Central memory CD4-positive, alpha-beta T cell (primary cell): ENCODE results near the gene CFAP157.

Experiments used
- DNase-seq: peaks from one replicate; pipeline ENCODE4 v3.0.0; 2022

Gene CFAP157

GRCh38 chr9:127716412-127716811 is 9.6 kb downstream of the CFAP157 start:
- DNase-seq, result no peak

GRCh38 chr9:127717766-127718165 is 11.0 kb downstream of the CFAP157 start:
- DNase-seq, result no peak

- peak; percentile 12 for DNase-seq
Measured at GRCh38 chr9:127720031-127720864, 13.5 kb downstream of the CFAP157 start.

GRCh38 chr9:127720865-127721227 is 14.1 kb downstream of the CFAP157 start:
- DNase-seq, result no peak

- DNase-seq, result no peak
Measured at GRCh38 chr9:127721391-127721821, 14.6 kb downstream of the CFAP157 start.

- DNase-seq, result no peak
Measured at GRCh38 chr9:127722055-127722745, 15.4 kb downstream of the CFAP157 start.

GRCh38 chr9:127723013-127723412 is 16.2 kb downstream of the CFAP157 start:
- no peak for DNase-seq

- DNase-seq, result no peak
Measured at GRCh38 chr9:127723444-127723843, 16.7 kb downstream of the CFAP157 start.

- no peak for DNase-seq
Measured at GRCh38 chr9:127724012-127724411, 17.2 kb downstream of the CFAP157 start.

GRCh38 chr9:127726871-127727270 is 20.1 kb downstream of the CFAP157 start:
- DNase-seq, result no peak

- DNase-seq, result no peak
Measured at GRCh38 chr9:127728808-127729207, 22.0 kb downstream of the CFAP157 start.

- DNase-seq, result no peak
Measured at GRCh38 chr9:127729522-127730256, 22.9 kb downstream of the CFAP157 start.

- no peak for DNase-seq
Measured at GRCh38 chr9:127730262-127730661, 23.5 kb downstream of the CFAP157 start.

GRCh38 chr9:127730799-127731410 is 24.1 kb downstream of the CFAP157 start:
- DNase-seq, result no peak

- DNase-seq, result no peak
Measured at GRCh38 chr9:127731938-127732337, 25.1 kb downstream of the CFAP157 start.

- no peak for DNase-seq
Measured at GRCh38 chr9:127732444-127732843, 25.7 kb downstream of the CFAP157 start.

GRCh38 chr9:127733614-127734013 is 26.8 kb downstream of the CFAP157 start:
- DNase-seq, result no peak

GRCh38 chr9:127734247-127734746 is 27.5 kb downstream of the CFAP157 start:
- no peak for DNase-seq

GRCh38 chr9:127734747-127735529 is 28.1 kb downstream of the CFAP157 start, which contains the start of gene TOR2A:
Gene TOR2A (minus strand): TSS chr9:127735294. CDS start chr9:127735270, 24 bp downstream.
- peak; percentile 99 for DNase-seq

- DNase-seq, result no peak
Measured at GRCh38 chr9:127735530-127736185, 28.9 kb downstream of the CFAP157 start.

GRCh38 chr9:127738666-127739065 is 31.9 kb downstream of the CFAP157 start:
- no peak for DNase-seq
